ENCODE data around the gene RFWD3.

The RFWD3 gene

GRCh38 chr16:74608944-74609343, 57.7 kb downstream of the RFWD3 start:
- no peak for DNase-seq (ENCODE audit: low read depth)
- no peak for TF ChIP-seq CTCF (IDR thresholded peaks at IDR 0.05; ENCODE audit: control insufficient read depth, extremely low read depth, insufficient read depth)
- H3K4me3 ChIP-seq (ENCODE audit: low read depth, low read length), result no peak overlapping the region

- no peak for DNase-seq (ENCODE audit: low read depth)
- no peak overlapping the region for H3K4me3 ChIP-seq (ENCODE audit: low read depth, low read length)
- TF ChIP-seq CTCF (IDR thresholded peaks at IDR 0.05; ENCODE audit: control insufficient read depth, extremely low read depth, insufficient read depth), result no peak
These were observed 58.3 kb downstream of the RFWD3 start for GRCh38 chr16:74608381-74608780.

- no peak for DNase-seq (ENCODE audit: low read depth)
- H3K4me3 ChIP-seq (ENCODE audit: low read depth, low read length), result no peak overlapping the region
- no peak for TF ChIP-seq CTCF (IDR thresholded peaks at IDR 0.05; ENCODE audit: control insufficient read depth, extremely low read depth, insufficient read depth)
These were observed 58.7 kb downstream of the RFWD3 start for GRCh38 chr16:74607962-74608356.

GRCh38 chr16:74607310-74607961, 59.2 kb downstream of the RFWD3 start:
- peak overlapping the region; percentile 95 for H3K4me3 ChIP-seq (ENCODE audit: low read depth, low read length)
- DNase-seq (ENCODE audit: low read depth), result no peak
- TF ChIP-seq CTCF (IDR thresholded peaks at IDR 0.05; ENCODE audit: control insufficient read depth, extremely low read depth, insufficient read depth), result no peak

GRCh38 chr16:74606521-74607309, 60.0 kb downstream of the RFWD3 start, which contains the start of gene GLG1:
Gene GLG1 (minus strand): TSS chr16:74607114. CDS start chr16:74607094, 20 bp downstream.
- DNase-seq (ENCODE audit: low read depth), result peak; percentile 37
- 0 out of 2 replicates have a peak, but pooled peaks have one; percentile 7 for TF ChIP-seq CTCF (IDR thresholded peaks at IDR 0.05; ENCODE audit: control insufficient read depth, extremely low read depth, insufficient read depth)
- peak within 1 kb of the TSS; percentile 95 for H3K4me3 ChIP-seq (ENCODE audit: low read depth, low read length)

- TF ChIP-seq CTCF (IDR thresholded peaks at IDR 0.05; ENCODE audit: control insufficient read depth, extremely low read depth, insufficient read depth), result no peak
- no peak for DNase-seq (ENCODE audit: low read depth)
- H3K4me3 ChIP-seq (ENCODE audit: low read depth, low read length), result peak overlapping the region; percentile 95
These were observed 60.7 kb downstream of the RFWD3 start for GRCh38 chr16:74605746-74606520.

Data from LNCaP clone FGC (cell line).